NB4 (cell line): ENCODE data around the gene ERBB4.

Source experiments
- DNase-seq: peaks from one replicate; pipeline ENCODE4 v3.0.0; 2010; ENCODE audit warnings: low read depth
- H3K4me3 ChIP-seq: one replicate; pipeline ENCODE4 v1.5.1; 2011; ENCODE audit warnings: mild to moderate bottlenecking, low read depth, low read length, moderate library complexity
- MYC ChIP-seq: IDR thresholded peaks from 2 replicates; pipeline ENCODE4 v1.6.1; 2011; ENCODE audit warnings: low read depth, low read length
- POLR2A ChIP-seq: IDR thresholded peaks from 2 replicates; pipeline ENCODE4 v1.6.1; 2011; ENCODE audit warnings: mild to moderate bottlenecking; ENCODE audit not compliant: insufficient read length; ENCODE audit errors: extremely low read depth
- TF ChIP-seq, protein P1 (sequence below): IDR thresholded peaks from 2 replicates; pipeline ENCODE4 v1.6.1; 2011; ENCODE audit warnings: low read depth, low read length
- TF ChIP-seq, protein P2 (sequence below): IDR thresholded peaks from one replicate; pipeline ENCODE4 v1.5.1; 2012; ENCODE audit warnings: low read depth, low read length

ERBB4 gene

DNA sequence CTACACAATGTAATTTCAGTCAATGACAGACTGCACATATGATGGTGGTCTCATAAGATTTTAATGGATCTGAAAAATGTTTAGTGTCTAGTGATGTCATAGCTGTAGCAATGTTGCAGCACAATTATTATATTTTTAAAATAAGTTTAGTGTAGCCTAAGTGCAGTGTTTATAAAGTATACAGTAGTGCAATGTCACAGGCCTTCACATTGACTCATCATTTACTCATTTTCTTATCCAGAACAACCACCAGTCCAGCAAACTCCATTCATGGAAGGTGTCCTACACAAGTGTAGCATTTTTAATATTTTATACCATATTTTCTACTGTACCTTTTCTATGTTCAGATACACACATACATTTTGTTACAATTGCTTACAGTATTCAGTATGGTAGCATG lies 663.1 kb downstream of the ERBB4 start:
- TF ChIP-seq, protein P1, sequence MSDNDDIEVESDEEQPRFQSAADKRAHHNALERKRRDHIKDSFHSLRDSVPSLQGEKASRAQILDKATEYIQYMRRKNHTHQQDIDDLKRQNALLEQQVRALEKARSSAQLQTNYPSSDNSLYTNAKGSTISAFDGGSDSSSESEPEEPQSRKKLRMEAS = no peak
- TF ChIP-seq MYC = no peak
- DNase-seq = no peak
- H3K4me3 ChIP-seq = no peak overlapping the region

DNA sequence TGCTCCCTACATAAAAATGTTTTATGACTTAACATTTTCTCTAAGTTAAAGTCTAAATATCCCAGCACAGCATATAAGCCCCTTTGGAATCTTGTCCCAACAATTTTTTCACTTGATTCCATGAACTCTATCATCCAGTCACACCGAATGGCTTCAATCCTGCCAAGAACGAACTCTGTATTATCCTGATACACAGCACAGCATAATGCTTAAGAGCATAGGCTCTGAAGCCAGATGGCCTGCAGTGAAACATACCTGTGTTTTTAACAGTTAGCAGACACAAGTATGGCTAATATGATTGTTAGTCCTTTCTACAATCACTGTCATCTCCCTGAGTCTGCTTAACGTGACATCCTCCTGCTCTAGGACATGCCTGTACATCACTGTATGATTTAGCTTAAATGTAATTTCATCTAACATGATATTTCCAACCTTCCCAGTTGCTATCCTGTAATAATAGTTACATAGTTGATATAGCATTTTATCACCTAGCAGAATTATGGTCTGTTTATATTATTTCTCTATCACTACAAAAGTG lies 669.5 kb downstream of the ERBB4 start:
- TF ChIP-seq, protein P1 = no peak
- no peak for TF ChIP-seq POLR2A
- TF ChIP-seq, protein P2, sequence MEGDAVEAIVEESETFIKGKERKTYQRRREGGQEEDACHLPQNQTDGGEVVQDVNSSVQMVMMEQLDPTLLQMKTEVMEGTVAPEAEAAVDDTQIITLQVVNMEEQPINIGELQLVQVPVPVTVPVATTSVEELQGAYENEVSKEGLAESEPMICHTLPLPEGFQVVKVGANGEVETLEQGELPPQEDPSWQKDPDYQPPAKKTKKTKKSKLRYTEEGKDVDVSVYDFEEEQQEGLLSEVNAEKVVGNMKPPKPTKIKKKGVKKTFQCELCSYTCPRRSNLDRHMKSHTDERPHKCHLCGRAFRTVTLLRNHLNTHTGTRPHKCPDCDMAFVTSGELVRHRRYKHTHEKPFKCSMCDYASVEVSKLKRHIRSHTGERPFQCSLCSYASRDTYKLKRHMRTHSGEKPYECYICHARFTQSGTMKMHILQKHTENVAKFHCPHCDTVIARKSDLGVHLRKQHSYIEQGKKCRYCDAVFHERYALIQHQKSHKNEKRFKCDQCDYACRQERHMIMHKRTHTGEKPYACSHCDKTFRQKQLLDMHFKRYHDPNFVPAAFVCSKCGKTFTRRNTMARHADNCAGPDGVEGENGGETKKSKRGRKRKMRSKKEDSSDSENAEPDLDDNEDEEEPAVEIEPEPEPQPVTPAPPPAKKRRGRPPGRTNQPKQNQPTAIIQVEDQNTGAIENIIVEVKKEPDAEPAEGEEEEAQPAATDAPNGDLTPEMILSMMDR = no peak
- TF ChIP-seq MYC = no peak
- no peak overlapping the region for H3K4me3 ChIP-seq
- DNase-seq = no peak

DNA sequence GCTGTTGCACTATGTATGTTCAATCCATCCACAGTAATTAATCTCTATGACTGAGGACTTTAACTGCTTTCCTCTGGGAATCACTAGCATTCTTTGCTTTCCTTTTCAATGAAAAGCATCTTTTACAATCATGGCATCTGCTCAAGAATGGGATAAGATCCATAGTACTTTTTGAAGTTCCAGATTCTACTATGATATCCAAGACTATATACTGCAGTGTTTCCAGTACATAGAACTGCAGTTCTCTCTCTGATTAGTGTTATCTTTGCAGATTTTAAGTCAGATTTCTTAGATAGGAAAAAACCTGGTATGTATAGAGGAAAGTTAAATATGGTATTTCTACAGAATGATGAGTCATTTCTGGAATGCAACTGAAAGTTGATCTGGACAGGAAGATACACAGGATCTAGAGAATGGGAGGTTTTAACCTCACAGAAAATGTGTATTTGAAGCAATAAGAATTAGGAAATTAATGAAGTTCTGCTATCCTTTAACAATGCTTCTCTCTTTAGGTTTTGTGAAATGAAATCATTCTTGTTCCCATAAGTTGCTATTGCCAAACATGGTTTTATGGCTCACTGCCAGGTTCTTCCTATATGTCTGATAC lies 670.7 kb downstream of the ERBB4 start:
- TF ChIP-seq POLR2A = no peak
- TF ChIP-seq, protein P1 = no peak
- TF ChIP-seq, protein P2 = no peak
- H3K4me3 ChIP-seq = no peak overlapping the region
- peak; percentile 8 for DNase-seq

DNA sequence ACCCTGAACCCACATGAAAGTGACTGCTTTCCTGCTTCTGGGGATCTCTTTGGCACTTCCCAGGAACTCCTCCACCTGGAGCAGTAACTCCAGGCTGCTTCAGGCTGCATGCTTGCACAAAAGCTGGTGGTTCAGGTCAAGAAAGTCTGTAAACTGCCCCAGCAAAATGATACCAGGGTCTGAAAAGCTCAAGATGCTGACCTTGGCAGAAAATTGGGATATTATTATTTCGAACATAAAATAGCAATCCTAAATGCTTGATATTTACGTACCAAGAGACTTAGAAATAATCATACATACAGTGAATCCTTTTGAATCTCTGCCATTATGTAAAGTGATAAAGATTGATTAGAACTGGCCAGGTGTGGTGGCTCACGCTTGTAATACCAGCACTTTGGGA lies 674.3 kb downstream of the ERBB4 start:
- no peak overlapping the region for H3K4me3 ChIP-seq
- DNase-seq = no peak
- TF ChIP-seq, protein P1 = no peak
- TF ChIP-seq POLR2A (no peak), MYC (no peak)
- TF ChIP-seq, protein P2 = no peak

DNA sequence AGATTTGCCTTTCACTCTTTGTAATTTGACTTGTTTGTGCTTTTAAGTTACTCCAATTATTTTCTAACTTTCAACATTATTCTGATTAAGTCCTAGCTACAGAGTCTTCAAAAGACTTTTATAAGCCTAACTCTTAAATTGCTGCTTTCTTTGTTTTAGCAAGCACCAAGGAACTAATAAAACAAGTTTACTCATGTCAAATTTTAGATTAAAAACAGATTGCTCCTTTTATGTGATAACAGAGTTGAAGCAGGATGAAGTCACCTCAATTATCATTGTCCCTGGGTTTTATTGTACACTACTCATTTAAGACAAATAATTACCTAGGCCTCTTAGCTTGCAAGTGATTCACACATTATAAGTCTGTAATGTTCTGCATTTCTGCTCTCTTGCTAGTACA lies 678.4 kb downstream of the ERBB4 start:
- DNase-seq = no peak
- no peak overlapping the region for H3K4me3 ChIP-seq
- TF ChIP-seq MYC (no peak), POLR2A (no peak)
- TF ChIP-seq, protein P1 = no peak
- TF ChIP-seq, protein P2 = no peak

DNA sequence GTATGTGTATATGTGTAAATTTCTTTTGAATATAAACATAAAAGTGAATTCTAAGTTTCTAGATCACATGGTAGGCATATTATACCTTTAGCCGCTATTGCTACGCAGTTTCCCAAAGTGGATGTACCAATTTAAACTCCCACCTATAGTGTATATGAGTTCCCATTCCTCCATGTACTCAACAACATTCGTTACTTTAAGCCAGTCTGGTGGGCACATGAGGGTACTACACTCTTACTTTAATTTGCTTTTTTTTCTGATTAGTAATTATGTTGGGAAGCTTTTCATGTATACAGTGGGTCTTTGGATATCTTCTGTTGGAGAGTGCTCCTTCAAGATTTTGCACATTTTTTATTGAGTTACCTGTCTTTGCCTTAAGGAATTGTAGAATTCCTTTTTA lies 683.8 kb downstream of the ERBB4 start:
- no peak overlapping the region for H3K4me3 ChIP-seq
- no peak for TF ChIP-seq POLR2A
- TF ChIP-seq, protein P1 = no peak
- TF ChIP-seq, protein P2 = no peak
- TF ChIP-seq MYC = no peak
- no peak for DNase-seq
